A673 (cell line): Measurements from ENCODE around the gene NLGN1.

ENCODE experiments used
- CTCF ChIP-seq: fragments of 300-800, 200-600 bp; sonication (generic); conservative IDR thresholded peaks from 2 replicates; pipeline ENCODE4 v1.5.1; 2017; ENCODE audit warnings: low read depth, mild to moderate bottlenecking, antibody characterized with exemption, low read length, moderate library complexity, mixed read lengths
- EZH2 ChIP-seq: fragments of 200-600 bp; sonication (generic); IDR thresholded peaks from 2 replicates; pipeline ENCODE4 v1.6.1; 2017; ENCODE audit warnings: borderline replicate concordance, low read depth, mild to moderate bottlenecking, mixed read lengths, antibody characterized with exemption, low read length; ENCODE audit not compliant: poor library complexity, severe bottlenecking

- TF ChIP-seq CTCF (no peak), EZH2 (no peak)
Observed at GRCh38 chr3:174331095-174331800, 933.7 kb downstream of the NLGN1 start.
